GM19238 (cell line): Measurements from ENCODE around the gene NUDT16L1.

ENCODE experiments used
- DNase-seq: peaks from one replicate; pipeline ENCODE4 v3.0.0; 2011; ENCODE audit warnings: low spot score; ENCODE audit not compliant: insufficient read length

The NUDT16L1 gene

DNA sequence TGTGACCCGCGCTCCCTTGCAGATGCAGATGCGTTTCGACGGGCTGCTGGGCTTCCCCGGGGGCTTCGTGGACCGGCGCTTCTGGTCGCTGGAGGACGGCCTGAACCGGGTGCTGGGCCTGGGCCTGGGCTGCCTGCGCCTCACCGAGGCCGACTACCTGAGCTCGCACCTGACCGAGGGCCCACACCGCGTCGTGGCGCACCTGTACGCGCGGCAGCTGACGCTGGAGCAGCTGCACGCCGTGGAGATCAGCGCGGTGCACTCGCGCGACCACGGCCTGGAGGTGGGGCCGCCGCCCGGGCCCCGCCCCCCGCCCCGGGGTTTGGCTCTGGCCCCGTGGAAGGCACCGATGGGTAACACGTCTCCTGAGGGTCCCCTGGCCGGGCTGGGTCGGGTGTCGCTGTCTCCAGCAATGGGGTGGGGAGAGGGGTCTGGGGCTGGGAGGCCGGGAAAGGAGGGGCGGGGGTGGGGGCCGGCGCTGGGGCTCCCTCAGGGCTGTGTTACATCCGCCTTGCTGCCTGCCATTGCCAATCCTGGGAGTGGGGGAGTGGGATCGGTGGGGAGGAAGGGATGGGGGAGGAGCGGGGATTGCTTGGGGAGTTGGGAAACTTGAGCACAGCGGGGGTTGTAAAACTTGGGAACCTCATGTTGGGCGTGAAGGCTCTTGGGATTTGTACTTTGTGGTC is 737 bp downstream of the NUDT16L1 start:
- peak; percentile 75 for DNase-seq

DNA sequence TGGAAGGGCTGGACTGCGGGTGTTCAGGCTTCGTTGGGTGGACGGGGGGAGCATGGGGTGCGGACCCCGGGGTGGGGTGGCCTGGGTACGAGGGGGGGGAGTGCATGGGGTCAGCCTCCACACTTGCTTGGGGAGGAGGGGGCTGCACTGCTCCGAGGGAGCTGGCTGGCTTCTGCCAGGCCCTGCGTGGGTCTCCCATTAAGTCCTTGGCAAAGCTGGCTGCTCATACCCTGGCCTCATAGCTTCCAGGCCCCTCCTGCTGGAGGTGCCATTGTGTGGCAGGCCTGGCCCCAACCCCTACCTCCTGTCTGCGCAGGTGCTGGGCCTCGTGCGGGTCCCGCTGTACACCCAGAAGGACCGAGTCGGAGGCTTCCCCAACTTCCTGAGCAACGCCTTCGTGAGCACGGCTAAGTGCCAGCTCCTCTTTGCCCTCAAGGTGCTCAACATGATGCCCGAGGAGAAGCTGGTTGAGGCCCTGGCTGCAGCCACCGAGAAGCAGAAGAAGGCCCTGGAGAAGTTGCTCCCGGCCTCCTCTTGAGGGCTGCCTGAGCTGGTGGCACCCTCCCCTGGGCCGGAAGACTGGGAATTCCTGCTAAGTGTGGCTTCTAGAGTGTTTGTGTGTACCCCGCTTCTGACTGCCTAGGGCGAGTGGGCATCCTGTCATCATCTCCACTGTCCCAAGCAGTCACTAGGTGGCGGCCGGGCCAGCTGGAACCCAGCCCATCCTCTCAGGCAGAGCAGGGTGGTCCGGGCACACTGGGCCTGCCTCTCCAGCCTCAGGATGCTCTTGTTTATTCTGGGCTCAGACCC is 1.5 kb downstream of the NUDT16L1 start:
- no peak for DNase-seq

DNA sequence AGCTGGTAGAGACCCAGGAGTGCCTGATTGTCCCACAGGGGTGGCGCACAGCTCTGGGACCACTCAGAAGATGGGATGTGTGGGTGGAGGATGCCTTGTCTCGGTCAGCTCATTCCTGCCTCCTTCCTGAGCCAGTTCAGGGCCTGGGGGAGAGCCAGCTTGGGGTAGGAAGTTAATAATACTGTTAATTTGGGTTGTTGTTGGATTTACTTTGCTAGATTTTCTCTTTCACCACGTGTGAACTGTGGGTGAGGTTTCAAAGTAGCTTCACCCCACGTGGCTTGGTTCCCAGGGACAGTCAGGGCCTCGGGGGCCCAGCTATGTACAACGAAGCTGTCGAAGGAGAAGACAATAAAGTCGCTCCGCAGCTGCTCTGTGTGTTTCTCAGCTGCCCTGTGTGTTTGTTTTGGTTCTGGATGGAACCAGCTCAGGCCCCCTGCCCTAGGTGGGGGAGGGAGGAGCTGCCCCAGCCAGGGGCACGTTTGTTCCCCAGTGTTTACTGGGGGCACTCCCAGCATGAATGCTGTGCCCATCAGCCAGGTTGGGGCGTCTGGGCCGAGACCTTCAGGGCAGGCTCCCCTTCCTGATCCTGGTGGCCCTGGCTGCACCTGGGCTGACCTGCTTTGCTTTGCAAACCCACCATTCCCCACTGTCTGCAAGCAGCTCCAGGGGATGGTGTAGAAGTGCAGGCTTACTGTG is 2.3 kb downstream of the NUDT16L1 start:
- no peak for DNase-seq

DNA sequence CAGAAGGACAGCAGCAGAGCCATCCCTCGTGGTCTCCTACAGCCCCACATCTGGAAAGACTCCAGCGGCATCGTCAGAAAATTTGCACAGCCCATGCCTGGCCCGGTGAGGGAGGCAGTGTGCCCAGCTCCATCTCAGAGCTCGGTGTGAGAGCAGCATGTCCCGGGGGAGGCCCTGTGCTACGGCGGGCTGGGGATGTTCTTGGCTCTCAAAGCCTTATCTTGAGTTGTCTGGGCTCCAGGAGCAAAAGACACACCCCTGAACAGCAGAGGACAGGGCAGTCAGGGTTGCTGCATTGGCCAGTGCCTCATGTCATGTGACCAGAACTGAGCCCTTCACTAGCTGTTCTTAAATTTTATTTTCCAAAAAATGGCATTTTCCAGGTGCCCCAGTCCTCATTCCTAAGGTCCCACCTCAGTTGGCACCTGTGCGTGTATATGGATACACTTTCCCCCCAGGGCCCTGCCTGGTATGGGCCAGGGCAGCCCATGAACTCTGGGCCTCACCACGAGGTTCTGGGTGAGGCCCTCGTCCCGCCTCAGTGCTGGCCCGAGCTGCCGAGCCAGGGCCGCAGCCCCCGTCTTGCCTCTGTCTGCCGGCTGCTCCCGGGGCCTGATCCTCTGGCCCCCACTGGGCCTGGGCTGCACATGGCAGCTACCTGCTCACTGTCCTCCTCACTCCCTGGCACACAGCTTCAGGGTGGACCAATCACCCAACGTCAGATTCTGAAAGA is 3.0 kb downstream of the NUDT16L1 start:
- no peak for DNase-seq

DNA sequence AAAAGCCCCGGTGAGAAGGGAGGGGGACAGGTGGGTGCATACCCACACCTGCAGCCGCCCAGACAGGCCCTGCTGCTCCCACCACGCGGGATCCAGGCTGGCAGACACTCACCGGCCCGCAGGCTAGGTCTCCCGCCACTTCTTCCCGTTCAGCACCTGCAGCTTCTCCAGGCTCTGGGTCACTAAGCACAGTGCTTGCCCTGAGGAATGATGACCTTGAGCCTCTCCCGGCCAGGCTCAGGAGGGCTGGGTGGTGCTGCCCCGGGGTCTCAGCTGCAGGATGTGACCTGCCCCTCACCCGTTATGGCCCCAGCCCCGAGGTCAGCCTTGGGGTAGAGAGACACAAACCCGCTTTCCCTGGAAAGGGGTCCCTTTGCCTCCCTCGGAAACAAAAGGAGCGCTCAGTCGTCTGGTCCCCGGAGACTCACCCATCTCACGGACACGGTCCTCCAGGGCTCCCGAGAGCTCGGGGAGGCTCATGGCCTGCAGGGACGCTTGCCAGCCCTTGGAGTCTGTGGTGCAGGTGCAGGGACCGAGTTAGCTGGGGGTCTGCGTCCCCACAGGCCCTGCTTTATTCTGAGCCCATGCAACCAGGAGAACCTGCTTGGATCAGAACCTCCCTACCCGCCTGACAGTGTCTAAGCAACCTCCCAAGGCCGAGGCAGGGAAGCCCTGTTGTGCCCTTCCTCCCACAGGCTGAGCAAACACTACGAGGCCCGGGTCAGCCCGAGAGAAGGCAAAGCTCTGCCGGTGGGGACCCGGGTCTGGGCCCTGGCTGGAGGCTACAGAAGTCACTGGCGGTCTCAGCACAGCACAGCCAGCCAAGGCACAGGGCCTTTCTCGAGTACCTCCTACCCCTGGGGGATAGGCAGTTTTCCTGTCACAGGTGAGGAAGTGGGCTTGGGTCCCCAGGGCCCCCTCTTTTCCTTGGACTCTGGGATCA is 3.8 kb downstream of the NUDT16L1 start:
- DNase-seq: no peak

DNA sequence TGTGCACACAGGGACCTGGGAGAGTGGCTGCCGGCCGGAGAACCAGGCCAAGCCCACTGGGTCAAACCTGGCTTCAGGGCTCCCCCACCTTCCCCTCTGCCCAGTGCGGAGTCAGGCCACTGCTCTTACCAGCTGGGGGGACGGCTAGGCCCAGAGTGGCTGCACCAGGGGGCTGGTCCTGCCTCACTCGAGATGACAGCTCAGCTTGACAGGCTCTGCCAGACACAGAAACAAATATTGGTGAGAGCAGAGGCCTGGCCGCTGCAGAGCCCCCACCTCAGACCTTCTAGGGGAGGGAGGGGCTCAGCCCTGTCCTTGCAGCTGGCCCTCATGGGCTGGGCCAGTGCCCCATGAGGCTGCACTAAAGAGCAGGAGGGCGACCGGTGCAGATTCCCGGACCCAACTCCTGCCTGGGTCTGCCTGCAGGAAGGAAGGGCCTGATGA is 4.5 kb downstream of the NUDT16L1 start:
- no peak for DNase-seq

DNA sequence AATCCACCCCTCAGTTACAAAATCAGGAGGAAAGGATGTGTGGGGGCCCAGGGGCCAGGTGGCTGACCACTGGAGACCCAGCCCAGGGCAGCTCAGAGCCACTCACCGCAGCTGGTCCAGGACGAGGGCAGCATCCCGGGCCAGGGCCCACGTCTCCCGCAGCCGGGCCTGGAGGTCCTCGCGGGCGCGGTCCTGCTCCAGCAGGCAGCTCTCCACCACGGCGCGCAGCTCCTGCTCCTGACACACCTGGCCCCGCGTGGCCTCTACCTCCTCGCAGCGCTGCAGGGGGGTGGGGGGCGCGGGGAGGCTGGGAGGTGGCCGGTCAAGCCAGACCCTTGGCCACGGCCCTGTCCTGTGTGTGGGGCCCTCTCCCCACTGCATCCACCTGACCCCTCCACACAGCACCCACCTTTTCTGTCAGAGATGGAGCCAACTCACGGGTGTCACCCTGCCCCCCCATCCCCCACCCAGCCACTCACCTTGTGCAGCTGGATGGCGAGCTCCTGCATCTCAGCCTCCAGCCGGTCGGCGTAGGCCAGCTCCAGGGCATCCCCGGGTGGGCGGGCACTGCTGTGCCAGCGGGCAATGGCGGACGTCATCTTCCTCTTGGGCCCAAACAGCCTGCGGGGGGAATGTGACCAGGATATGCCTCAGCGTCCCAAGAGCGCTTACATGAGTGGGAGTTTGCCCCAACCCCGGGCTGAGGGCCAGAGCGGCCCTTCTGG is 5.1 kb downstream of the NUDT16L1 start:
- no peak for DNase-seq

DNA sequence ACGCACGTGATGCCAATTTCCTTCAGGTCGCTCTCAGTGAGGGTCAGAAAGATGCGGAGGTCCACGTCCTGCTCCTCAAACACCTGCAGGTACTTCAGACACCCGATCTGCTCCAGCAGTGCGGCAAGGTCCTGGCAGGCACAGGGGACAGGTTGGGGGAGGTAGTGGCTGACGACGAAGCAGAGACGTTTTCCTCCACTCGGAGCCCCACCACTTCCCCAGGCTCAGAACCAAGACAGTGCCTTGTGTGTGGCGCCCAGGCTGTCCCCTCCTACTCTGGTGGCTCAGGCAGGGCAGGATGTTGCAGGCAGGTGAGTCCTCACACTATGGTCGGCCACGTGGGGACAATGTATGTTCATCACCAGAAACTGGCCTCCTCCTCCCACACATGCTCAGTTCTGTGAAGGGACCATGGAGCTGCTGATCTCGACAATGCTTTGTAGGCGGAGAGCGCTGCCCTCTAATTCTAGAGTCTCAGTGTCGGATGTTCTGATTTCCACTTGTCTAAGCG is 5.7 kb downstream of the NUDT16L1 start:
- no peak for DNase-seq

DNA sequence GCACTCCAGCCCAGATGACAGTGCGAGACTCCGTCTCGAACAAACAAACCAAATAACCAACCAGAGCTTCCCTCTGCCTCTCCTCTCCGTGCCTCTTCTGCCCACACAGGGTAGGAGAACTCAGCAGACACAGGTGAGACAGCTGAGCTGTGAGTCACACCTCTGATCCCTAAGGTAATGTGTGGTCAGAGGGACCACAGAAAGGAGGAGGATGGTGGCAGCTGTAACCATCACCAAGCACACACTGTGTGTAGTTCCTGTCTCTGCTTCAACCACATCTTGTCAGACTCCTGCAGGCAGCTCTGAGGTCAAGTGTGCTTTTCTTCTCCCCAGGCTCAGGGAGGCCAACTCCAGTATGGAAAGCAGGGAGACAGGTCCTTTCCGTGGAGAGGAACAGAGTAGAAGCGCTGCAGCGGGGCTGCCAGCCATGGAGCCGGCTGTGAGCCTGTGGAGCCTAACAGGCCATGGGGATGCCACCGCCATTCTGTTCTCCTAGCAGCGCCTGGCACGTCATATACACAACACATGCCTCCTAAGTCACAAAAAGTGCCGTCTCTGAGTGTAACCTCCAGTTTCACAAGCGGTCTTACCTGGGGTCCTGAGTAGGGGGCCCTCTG is 7.1 kb downstream of the NUDT16L1 start:
- DNase-seq: no peak

DNA sequence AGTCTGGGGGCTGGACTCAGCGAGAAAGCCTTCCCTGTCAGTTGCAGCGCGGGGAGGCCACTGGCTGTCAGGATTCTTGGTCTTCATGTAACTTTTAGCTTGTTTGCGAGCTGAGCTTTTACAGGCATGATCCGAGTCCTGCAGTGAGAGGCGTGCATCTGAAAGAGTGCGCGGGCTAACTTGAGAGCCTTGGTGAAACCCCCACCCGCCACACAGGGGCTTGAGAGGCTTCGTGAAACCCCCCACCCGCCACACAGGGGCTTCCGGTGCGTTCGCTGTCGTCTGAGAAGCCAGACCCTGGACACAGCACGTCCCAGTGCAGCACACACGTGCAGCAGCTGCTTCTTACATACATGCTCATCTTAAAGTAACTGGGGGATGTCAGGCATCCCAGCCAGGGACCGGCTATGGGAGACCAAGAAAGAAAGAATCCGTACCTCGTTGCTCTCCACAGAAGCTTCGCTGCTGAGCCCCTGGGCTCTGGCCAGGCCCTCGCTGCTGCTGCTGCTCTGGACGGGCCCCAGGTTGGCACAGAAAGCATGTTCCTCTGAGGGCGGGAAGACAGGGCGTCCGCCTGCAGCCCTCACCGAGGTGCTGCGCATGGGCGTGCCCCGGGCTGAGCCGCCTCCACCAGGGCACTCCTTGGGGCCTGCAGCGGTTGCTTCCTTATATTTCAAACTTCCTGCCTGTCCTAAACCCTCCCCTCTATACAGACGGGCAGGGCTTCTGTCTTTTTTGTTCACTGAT is 7.8 kb downstream of the NUDT16L1 start:
- no peak for DNase-seq

DNA sequence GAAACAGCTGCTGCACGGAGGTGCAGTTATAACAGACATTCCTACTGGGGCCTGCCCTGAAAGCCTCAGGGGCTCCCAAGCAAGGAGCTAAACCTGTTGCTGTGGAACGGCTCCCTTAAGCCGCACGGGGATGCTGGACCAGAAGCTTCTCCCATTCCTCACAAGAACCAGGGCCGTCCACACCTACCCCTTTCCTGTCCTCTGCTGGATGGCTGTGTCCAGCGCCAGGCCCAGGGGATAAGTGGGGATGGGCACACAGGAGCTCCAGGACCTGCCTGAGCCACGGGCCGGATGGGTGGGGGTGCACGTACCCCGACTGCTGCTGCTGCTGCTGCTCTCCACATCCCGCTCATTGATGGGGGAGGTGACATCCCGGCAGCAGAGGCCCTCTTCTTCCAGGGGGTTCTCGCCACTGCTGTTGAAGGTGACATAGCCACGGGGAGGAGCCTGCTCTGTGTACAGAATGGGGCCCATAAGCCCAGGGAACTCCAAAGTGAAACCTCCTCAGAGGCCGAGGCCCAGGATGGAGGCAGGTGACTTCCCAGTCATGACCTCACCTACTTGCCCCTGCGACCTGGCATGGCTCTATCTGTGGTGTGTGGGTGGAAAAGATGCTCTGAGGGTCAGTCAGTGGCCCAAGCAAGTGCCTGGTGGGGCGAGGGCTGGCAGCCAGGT is 8.6 kb downstream of the NUDT16L1 start:
- no peak for DNase-seq

DNA sequence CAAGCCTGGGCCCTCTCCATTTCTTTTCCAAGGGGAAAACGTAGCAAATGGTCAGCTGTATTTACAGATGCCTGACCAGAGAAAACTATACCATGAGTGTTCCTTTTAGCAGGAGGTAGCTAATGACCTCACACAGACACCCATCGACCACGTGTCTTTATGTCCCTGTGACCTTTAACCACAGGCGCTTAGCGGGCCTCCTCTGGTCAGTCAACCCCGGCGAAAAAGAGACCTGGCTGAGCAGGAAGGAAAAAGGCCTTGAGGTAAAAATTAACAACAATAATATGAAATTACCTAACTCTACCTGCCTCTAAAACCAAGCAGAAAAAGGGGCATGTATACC is 9.1 kb downstream of the NUDT16L1 start:
- DNase-seq: no peak

DNA sequence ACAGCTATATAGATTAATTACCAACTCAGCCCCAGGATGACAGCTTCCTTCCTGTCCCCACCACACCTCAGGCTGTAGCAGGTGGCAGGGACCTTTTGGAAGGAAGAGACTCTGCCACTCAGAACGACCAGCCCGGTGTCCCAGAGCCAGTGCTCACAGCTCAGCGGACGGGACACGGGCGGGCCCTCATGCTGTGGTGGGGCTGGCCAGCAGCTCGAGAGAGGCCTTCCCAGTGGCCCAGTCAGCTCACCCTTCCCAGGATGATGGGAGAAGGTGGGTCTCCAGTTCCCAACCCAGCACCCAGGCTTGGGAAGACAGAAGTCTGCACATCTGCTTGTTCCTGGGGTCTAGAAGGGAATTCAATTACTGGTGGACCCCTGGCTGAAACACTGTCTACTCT is 10.5 kb downstream of the NUDT16L1 start:
- DNase-seq: no peak

DNA sequence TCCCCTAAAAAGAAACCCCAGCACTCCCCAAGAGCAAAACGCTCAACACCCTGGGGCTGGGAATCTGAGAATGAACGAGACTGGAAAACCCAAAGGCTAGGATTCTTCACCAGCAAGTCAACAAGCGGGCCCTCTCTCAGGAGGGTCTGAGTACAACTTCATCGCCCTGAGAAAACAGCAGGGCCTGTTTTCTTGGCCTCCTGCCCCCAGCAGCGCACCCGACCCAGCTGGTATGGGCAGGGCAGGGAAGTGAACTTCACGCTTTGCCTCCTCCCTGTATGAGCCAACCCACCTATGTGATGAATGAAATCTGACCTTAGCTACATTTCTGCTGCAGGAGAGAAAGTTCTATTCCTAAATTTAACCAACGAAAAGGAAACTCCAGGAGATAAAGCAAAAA is 11.1 kb downstream of the NUDT16L1 start:
- DNase-seq: no peak

DNA sequence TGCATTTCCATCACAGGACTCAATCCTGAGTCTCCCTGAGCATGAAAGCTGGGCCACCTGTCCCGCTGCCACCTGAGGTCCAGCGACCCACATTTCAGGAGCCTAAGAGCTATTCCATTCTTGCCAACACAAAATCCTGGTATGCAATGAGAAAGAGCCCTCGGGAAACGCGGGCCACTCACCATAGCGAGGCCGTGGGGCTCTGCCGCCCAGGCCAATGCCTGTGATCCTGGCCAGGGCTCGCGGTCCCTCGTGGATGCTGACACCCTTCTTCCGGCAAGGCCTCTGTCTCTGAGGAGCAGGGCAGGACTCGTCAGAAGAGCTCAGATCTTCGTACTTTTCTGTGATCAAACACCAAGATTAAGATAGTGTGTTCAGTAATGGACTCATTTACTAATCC is 11.6 kb downstream of the NUDT16L1 start:
- no peak for DNase-seq

DNA sequence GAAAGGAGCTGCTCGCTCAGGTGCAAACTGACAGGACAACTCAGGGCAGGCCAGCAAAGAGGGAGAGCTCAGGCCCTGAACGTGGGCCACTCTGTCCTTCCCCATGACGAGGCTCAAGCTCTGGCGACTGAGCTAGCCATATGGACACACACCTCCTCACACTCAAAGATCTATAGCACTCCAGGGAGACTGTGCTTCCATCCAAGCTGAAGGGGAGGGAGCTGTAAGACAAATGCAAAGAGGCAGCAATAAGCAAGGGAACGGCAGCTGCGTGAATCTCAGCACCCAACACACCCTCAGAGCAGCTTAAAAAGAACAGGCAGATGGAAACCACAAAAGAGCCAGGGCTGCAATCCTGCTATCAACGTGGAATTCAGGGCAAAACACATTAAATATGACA is 13.5 kb downstream of the NUDT16L1 start:
- no peak for DNase-seq

DNA sequence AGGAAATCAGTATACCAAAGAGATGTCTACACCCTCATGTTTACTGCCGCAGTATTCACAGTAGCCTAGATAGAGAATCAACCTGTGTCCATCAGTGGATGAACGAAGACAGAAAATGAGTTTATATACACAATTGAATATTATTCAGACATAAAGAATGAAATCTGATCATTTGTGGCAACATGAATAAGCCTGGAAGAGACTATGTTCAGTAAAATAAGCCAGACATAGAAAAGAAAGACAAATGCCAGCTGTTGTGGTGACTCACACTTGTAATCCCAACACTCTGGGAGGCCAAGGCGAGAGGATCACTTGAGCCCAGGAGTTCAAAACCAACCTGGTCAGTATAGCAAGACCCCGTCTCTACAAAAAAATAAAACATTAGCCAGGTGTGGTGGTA is 16.1 kb downstream of the NUDT16L1 start:
- no peak for DNase-seq
